Activated naive CD8-positive, alpha-beta T cell treated with anti-CD3 and anti-CD28 coated beads for 36 hours (primary cell): ENCODE measurements around the gene ELF3. TPM values are rescaled to one million over a fixed set of nuclear protein-coding genes. Genes with fewer than 3 reads are reported as not detected.
"Not testable (repeated sequence)": the region's sequence is repeated elsewhere in the genome, so short reads cannot be mapped to it uniquely, and the experiment has no call there.

Experiments used
- DNase-seq: peaks from one replicate; pipeline ENCODE4 v3.0.0; 2021
- H3K27ac Mint-ChIP-seq: one replicate; pipeline ENCODE4 v1.8.0; 2022; ENCODE audit warnings: mild to moderate bottlenecking, moderate library complexity, mixed read lengths
- H3K27me3 Mint-ChIP-seq: one replicate; pipeline ENCODE4 v1.8.0; 2022; ENCODE audit warnings: mild to moderate bottlenecking, mixed read lengths
- H3K36me3 Mint-ChIP-seq: one replicate; pipeline ENCODE4 v1.8.0; 2021; ENCODE audit warnings: mild to moderate bottlenecking, mixed read lengths
- H3K4me1 Mint-ChIP-seq: one replicate; pipeline ENCODE4 v1.8.0; 2021; ENCODE audit warnings: mixed read lengths
- H3K4me3 Mint-ChIP-seq: one replicate; pipeline ENCODE4 v1.8.0; 2022; ENCODE audit warnings: mild to moderate bottlenecking, moderate library complexity, mixed read lengths
- H3K9me3 Mint-ChIP-seq: one replicate; pipeline ENCODE4 v1.8.0; 2022; ENCODE audit warnings: mixed read lengths
- total RNA-seq, 2 experiments: library from RNA; stranded (reverse); gene quantifications; one replicate each; pipeline ENCODE4 v1.2.3, GENCODE V29; 2021

Gene ELF3
- total RNA-seq, 2 experiments from 2014 or later = 0.30 TPM; not detected in 1

- H3K36me3 Mint-ChIP-seq = no peaks in the 10 kb centered on the region
- DNase-seq = no peak
- H3K4me1 Mint-ChIP-seq = no peaks in the 10 kb centered on the region
- H3K27me3 Mint-ChIP-seq = peaks cover 4% of the 10 kb centered on the region
- H3K9me3 Mint-ChIP-seq = no peaks in the 10 kb centered on the region
- no peak overlapping the region for H3K4me3 Mint-ChIP-seq
- no peak overlapping the region for H3K27ac Mint-ChIP-seq
Measured at GRCh38 chr1:202016022-202016810, 5.8 kb downstream of the ELF3 start.

GRCh38 chr1:202016811-202017748, 6.7 kb downstream of the ELF3 start:
- no peak for DNase-seq
- Mint-ChIP-seq H3K36me3 (no peaks in the 10 kb centered on the region), H3K4me1 (no peaks in the 10 kb centered on the region), H3K27me3 (peaks cover 4% of the 10 kb centered on the region), H3K4me3 (no peak overlapping the region), H3K27ac (no peak overlapping the region), H3K9me3 (no peaks in the 10 kb centered on the region)

GRCh38 chr1:202017749-202018467, 7.5 kb downstream of the ELF3 start:
- no peaks in the 10 kb centered on the region for H3K4me1 Mint-ChIP-seq
- peaks cover 4% of the 10 kb centered on the region for H3K27me3 Mint-ChIP-seq
- H3K36me3 Mint-ChIP-seq = no peaks in the 10 kb centered on the region
- H3K4me3 Mint-ChIP-seq = no peak overlapping the region
- H3K9me3 Mint-ChIP-seq = no peaks in the 10 kb centered on the region
- DNase-seq = no peak
- no peak overlapping the region for H3K27ac Mint-ChIP-seq

- H3K9me3 Mint-ChIP-seq = no peaks in the 10 kb centered on the region
- no peaks in the 10 kb centered on the region for H3K4me1 Mint-ChIP-seq
- peaks cover 4% of the 10 kb centered on the region for H3K27me3 Mint-ChIP-seq
- H3K27ac Mint-ChIP-seq = no peak overlapping the region
- no peaks in the 10 kb centered on the region for H3K36me3 Mint-ChIP-seq
- no peak overlapping the region for H3K4me3 Mint-ChIP-seq
- no peak for DNase-seq
Measured at GRCh38 chr1:202018468-202019234, 8.3 kb downstream of the ELF3 start.

GRCh38 chr1:202019235-202019558, 8.8 kb downstream of the ELF3 start:
- H3K9me3 Mint-ChIP-seq, H3K27me3 Mint-ChIP-seq, H3K4me1 Mint-ChIP-seq, H3K27ac Mint-ChIP-seq, DNase-seq, H3K36me3 Mint-ChIP-seq, H3K4me3 Mint-ChIP-seq: not testable (repeated sequence)

- Mint-ChIP-seq H3K9me3 (no peaks in the 10 kb centered on the region), H3K27ac (no peak overlapping the region), H3K4me1 (no peaks in the 10 kb centered on the region), H3K27me3 (no peaks in the 10 kb centered on the region), H3K36me3 (no peaks in the 10 kb centered on the region), H3K4me3 (no peak overlapping the region)
- DNase-seq = no peak
Measured at GRCh38 chr1:202023001-202023433, 12.6 kb downstream of the ELF3 start.

GRCh38 chr1:202029171-202029665, 18.8 kb downstream of the ELF3 start:
- Mint-ChIP-seq H3K9me3 (no peaks in the 10 kb centered on the region), H3K27ac (no peak overlapping the region), H3K4me1 (no peaks in the 10 kb centered on the region), H3K4me3 (no peak overlapping the region), H3K27me3 (no peaks in the 10 kb centered on the region), H3K36me3 (no peaks in the 10 kb centered on the region)
- no peak for DNase-seq

GRCh38 chr1:202029727-202030126, 19.3 kb downstream of the ELF3 start:
- no peak overlapping the region for H3K27ac Mint-ChIP-seq
- no peaks in the 10 kb centered on the region for H3K27me3 Mint-ChIP-seq
- no peaks in the 10 kb centered on the region for H3K4me1 Mint-ChIP-seq
- no peaks in the 10 kb centered on the region for H3K9me3 Mint-ChIP-seq
- H3K4me3 Mint-ChIP-seq = no peak overlapping the region
- no peak for DNase-seq
- H3K36me3 Mint-ChIP-seq = no peaks in the 10 kb centered on the region

- no peak for DNase-seq
- Mint-ChIP-seq H3K9me3 (no peaks in the 10 kb centered on the region), H3K36me3 (no peaks in the 10 kb centered on the region), H3K27ac (no peak overlapping the region), H3K4me1 (no peaks in the 10 kb centered on the region), H3K4me3 (no peak overlapping the region), H3K27me3 (no peaks in the 10 kb centered on the region)
Measured at GRCh38 chr1:202031796-202032195, 21.4 kb downstream of the ELF3 start.

GRCh38 chr1:202034149-202034682, 23.8 kb downstream of the ELF3 start:
- H3K36me3 Mint-ChIP-seq = no peaks in the 10 kb centered on the region
- H3K9me3 Mint-ChIP-seq = no peaks in the 10 kb centered on the region
- no peak overlapping the region for H3K4me3 Mint-ChIP-seq
- no peaks in the 10 kb centered on the region for H3K27me3 Mint-ChIP-seq
- no peaks in the 10 kb centered on the region for H3K4me1 Mint-ChIP-seq
- DNase-seq = no peak
- no peak overlapping the region for H3K27ac Mint-ChIP-seq

GRCh38 chr1:202034683-202035462, 24.5 kb downstream of the ELF3 start:
- Mint-ChIP-seq H3K4me1 (no peaks in the 10 kb centered on the region), H3K4me3 (no peak overlapping the region), H3K27ac (no peak overlapping the region), H3K36me3 (no peaks in the 10 kb centered on the region), H3K9me3 (no peaks in the 10 kb centered on the region), H3K27me3 (no peaks in the 10 kb centered on the region)
- no peak for DNase-seq

- no peaks in the 10 kb centered on the region for H3K9me3 Mint-ChIP-seq
- no peaks in the 10 kb centered on the region for H3K4me1 Mint-ChIP-seq
- no peaks in the 10 kb centered on the region for H3K27me3 Mint-ChIP-seq
- no peak overlapping the region for H3K4me3 Mint-ChIP-seq
- DNase-seq = no peak
- no peak overlapping the region for H3K27ac Mint-ChIP-seq
- no peaks in the 10 kb centered on the region for H3K36me3 Mint-ChIP-seq
Measured at GRCh38 chr1:202036595-202037387, 26.4 kb downstream of the ELF3 start.

- no peaks in the 10 kb centered on the region for H3K27me3 Mint-ChIP-seq
- no peaks in the 10 kb centered on the region for H3K36me3 Mint-ChIP-seq
- no peak overlapping the region for H3K4me3 Mint-ChIP-seq
- no peak overlapping the region for H3K27ac Mint-ChIP-seq
- DNase-seq = no peak
- H3K9me3 Mint-ChIP-seq = no peaks in the 10 kb centered on the region
- no peaks in the 10 kb centered on the region for H3K4me1 Mint-ChIP-seq
Measured at GRCh38 chr1:202037706-202038296, 27.4 kb downstream of the ELF3 start.
